Testis (tissue), 2 donors: Measurements from ENCODE around the gene HSD17B12.

Source experiments
- CTCF ChIP-seq, 3 experiments: fragments of 450-650 bp in 2 of 3; fragments of 200-600 bp in 1 of 3; sonication (generic) in 1 of 3; IDR thresholded peaks; one replicate each; pipeline ENCODE4 v1.5.1; 2016 to 2019; ENCODE audit warnings: antibody characterized with exemption in 3 of 3, mild to moderate bottlenecking in 2 of 3, moderate library complexity in 1 of 3
- POLR2A ChIP-seq: fragments of 450-650 bp; IDR thresholded peaks from one replicate; pipeline ENCODE4 v1.6.1; 2017; ENCODE audit warnings: antibody characterized with exemption, mild to moderate bottlenecking, moderate library complexity

GRCh38 chr11:43676933-43677332 is 3.6 kb upstream of the HSD17B12 start:
- TF ChIP-seq CTCF (IDR thresholded peaks at IDR 0.05), result no peak
- TF ChIP-seq POLR2A, result no peak
